ENCODE measurements around the gene DDX42. TPM values are rescaled to one million over a fixed set of nuclear protein-coding genes. Genes with fewer than 3 reads are reported as not detected.

DDX42 gene
- total and polyA plus RNA-seq, 2 experiments from 2014 or later = 37.2 to 52.6 TPM

DNA sequence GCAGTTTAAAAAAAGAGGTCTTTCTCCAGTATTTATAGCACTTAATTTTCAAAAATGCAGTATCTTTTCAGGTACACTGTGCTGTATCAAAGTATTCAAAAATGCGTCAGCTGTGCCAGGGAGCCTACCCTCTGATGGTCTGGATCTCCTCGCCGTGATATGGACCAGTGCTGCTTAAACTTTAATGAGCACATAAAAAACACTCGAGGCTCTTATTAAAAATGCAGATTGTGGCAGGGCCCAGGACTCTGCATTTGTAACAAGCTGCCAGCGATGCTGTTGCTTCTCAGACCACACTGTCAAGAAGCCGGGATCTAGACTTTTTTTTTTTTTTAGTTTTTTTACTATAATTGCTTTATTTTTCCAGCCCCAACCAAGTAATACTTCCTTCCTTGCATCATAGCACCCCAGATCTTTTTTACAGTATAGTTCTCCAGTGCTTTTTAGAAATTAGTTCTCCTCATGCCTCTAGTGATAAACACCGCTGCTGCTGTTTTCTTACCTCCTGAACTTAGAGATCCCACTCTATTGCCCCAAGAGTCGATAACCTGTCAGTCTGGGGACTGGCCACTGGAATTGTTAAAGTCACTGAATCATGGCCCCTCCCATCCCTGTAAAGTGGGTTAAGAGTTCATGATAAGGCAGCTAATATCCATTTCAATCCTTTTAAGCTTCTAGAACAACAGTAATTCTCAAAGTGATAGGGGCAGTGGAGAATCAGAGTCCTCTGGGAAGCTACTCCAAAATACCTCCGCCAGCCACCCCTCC lies 70.1 kb downstream of the DDX42 start:
- peaks cover 25% of the 10 kb centered on the region for H3F3A ChIP-seq (ENCODE audit: insufficient read depth)
- in situ Hi-C loops (cut with MboI) = no loop called here
- no peaks in the 10 kb centered on the region for H3K9me2 ChIP-seq (ENCODE audit: insufficient read depth)
- H3K9me3 ChIP-seq (ENCODE audit: low read depth) = no peaks in the 10 kb centered on the region
- H3K79me2 ChIP-seq (ENCODE audit: insufficient read depth) = peaks cover 31% of the 10 kb centered on the region
- peak overlapping the region; percentile 81 for H3K4me2 ChIP-seq (ENCODE audit: unreplicated experiment)
- H3K4me3 ChIP-seq = peak overlapping the region; percentile 80
- peak overlapping the region; percentile 81 for H3K27ac ChIP-seq
- H2AFZ ChIP-seq = peak overlapping the region; percentile 86
- H4K20me1 ChIP-seq (ENCODE audit: insufficient read depth) = no peaks in the 10 kb centered on the region
- TF ChIP-seq EZH2phosphoT487 (IDR thresholded peaks at IDR 0.05; ENCODE audit: insufficient read depth, low read depth) (no peak), EZH2 (IDR thresholded peaks at IDR 0.05; ENCODE audit: insufficient read depth, poor library complexity, severe bottlenecking) (no peak)
- DNase-seq = no peak
- H3K27me3 ChIP-seq (replicated peaks; ENCODE audit: insufficient read depth) = no peaks in the 10 kb centered on the region
- WGBS, 2 experiments (ENCODE audit: low coverage in 1 of 2, low lambda C conversion rate in 2 of 2, missing lambda C conversion rate in 2 of 2) = 42 to 46% methylated on average over 9 of the region's 9 CpGs
- peaks cover 32% of the 10 kb centered on the region for H3K4me1 ChIP-seq (ENCODE audit: insufficient read depth)
- no peaks in the 10 kb centered on the region for H3K36me3 ChIP-seq (ENCODE audit: low read depth)
- H3K9ac ChIP-seq = peak overlapping the region; percentile 77

GRCh38 chr17:63845509-63845908 lies 71.5 kb downstream of the DDX42 start:
- TF ChIP-seq EZH2 (IDR thresholded peaks at IDR 0.05; ENCODE audit: insufficient read depth, poor library complexity, severe bottlenecking) (no peak), EZH2phosphoT487 (IDR thresholded peaks at IDR 0.05; ENCODE audit: insufficient read depth, low read depth) (no peak)
- Histone ChIP-seq H3K9ac (no peak overlapping the region), H3K4me2 (ENCODE audit: unreplicated experiment) (no peak overlapping the region), H3K4me1 (ENCODE audit: insufficient read depth) (peaks cover 19% of the 10 kb centered on the region), H3K36me3 (ENCODE audit: low read depth) (no peaks in the 10 kb centered on the region), H3K4me3 (no peak overlapping the region), H3K27ac (no peak overlapping the region), H3K27me3 (replicated peaks; ENCODE audit: insufficient read depth) (no peaks in the 10 kb centered on the region), H3K9me2 (ENCODE audit: insufficient read depth) (no peaks in the 10 kb centered on the region), H3K79me2 (ENCODE audit: insufficient read depth) (peaks cover 17% of the 10 kb centered on the region), H3F3A (ENCODE audit: insufficient read depth) (peaks cover 19% of the 10 kb centered on the region; the same call in 1 of the 2 replicates), H3K9me3 (ENCODE audit: low read depth) (no peaks in the 10 kb centered on the region), H4K20me1 (ENCODE audit: insufficient read depth) (no peaks in the 10 kb centered on the region), H2AFZ (no peak overlapping the region)
- DNase-seq = no peak
- WGBS, 2 experiments (ENCODE audit: low coverage in 1 of 2, low lambda C conversion rate in 2 of 2, missing lambda C conversion rate in 2 of 2) = 55 to 59% methylated on average over 1 of the region's 1 CpG
- in situ Hi-C loops (cut with MboI) = no loop called here

- no peak overlapping the region for H3K4me2 ChIP-seq (ENCODE audit: unreplicated experiment)
- no peaks in the 10 kb centered on the region for H4K20me1 ChIP-seq (ENCODE audit: insufficient read depth)
- no peaks in the 10 kb centered on the region for H3K9me2 ChIP-seq (ENCODE audit: insufficient read depth)
- H3K79me2 ChIP-seq (ENCODE audit: insufficient read depth) = no peaks in the 10 kb centered on the region
- no peak overlapping the region for H3K9ac ChIP-seq
- DNase-seq = no peak
- no peaks in the 10 kb centered on the region for H3K36me3 ChIP-seq (ENCODE audit: low read depth)
- no peaks in the 10 kb centered on the region for H3K27me3 ChIP-seq (replicated peaks; ENCODE audit: insufficient read depth)
- no peak overlapping the region for H2AFZ ChIP-seq
- 75 to 83% methylated on average over 3 of the region's 3 CpGs for WGBS, 2 experiments (ENCODE audit: low coverage in 1 of 2, low lambda C conversion rate in 2 of 2, missing lambda C conversion rate in 2 of 2)
- H3K4me1 ChIP-seq (ENCODE audit: insufficient read depth) = peaks cover 11% of the 10 kb centered on the region
- H3K27ac ChIP-seq = no peak overlapping the region
- TF ChIP-seq EZH2phosphoT487 (IDR thresholded peaks at IDR 0.05; ENCODE audit: insufficient read depth, low read depth) (no peak), EZH2 (IDR thresholded peaks at IDR 0.05; ENCODE audit: insufficient read depth, poor library complexity, severe bottlenecking) (no peak)
- in situ Hi-C loops (cut with MboI) = no loop called here
- no peaks in the 10 kb centered on the region for H3K9me3 ChIP-seq (ENCODE audit: low read depth)
- H3F3A ChIP-seq (ENCODE audit: insufficient read depth) = peaks cover 11% of the 10 kb centered on the region; the same call in 1 of the 2 replicates
- no peak overlapping the region for H3K4me3 ChIP-seq
Measured at GRCh38 chr17:63847525-63848249, 73.7 kb downstream of the DDX42 start.

DNA sequence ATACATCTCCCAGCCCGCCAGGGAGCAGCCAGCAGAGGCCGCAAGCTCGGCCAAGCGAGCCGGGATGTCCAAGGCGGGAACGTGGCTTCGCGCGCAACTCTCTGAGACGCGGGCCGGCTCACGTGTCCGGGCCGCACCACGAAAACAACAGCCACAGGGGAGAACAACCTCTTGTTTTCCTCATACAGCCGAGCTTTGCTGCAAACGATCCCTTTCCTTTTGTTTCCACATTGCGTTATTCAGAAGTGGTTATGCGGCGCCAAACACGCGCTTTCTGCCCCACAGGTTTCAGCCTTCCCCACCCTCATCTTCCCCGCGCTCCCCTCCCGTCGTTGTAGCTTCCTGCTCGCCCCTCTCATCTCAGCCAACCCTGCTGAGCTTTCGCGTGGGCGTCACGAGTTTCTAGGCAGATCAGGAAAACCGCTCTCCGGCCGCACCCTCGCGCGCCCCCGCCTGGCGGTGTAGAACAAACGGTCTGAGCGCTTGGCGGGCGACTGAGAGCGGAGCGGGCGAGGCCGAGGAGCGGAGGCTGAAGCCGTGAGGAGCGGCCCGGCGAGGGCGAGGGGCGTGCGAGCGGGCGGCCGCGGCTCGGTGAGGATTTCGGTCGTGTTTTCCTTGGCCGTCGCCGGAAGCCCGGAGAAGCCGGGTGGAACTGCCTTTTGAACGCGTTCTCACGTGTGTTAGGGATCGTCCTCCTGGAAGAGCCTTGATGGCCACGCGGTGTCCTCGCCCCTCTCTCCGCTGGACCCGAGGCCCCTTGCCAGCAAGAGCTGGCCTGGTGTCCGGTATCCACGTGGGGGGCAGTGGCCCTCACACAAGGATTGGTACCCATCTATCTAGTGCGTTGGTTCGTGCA lies 75.1 kb downstream of the DDX42 start:
- no peaks in the 10 kb centered on the region for H3K79me2 ChIP-seq (ENCODE audit: insufficient read depth)
- in situ Hi-C loops (cut with MboI) = no loop called here
- H4K20me1 ChIP-seq (ENCODE audit: insufficient read depth) = no peaks in the 10 kb centered on the region
- TF ChIP-seq EZH2 (IDR thresholded peaks at IDR 0.05; ENCODE audit: insufficient read depth, poor library complexity, severe bottlenecking) = no peak
- no peak for TF ChIP-seq EZH2phosphoT487 (IDR thresholded peaks at IDR 0.05; ENCODE audit: insufficient read depth, low read depth)
- peak overlapping the region; percentile 56 for H3K4me2 ChIP-seq (ENCODE audit: unreplicated experiment)
- peaks cover 6% of the 10 kb centered on the region; the same call in 1 of the 2 replicates for H3K4me1 ChIP-seq (ENCODE audit: insufficient read depth)
- H3F3A ChIP-seq (ENCODE audit: insufficient read depth) = 0 out of 2 replicates have a peak, but pooled peaks cover 3% of the 10 kb centered on the region
- WGBS, 2 experiments (ENCODE audit: low coverage in 1 of 2, low lambda C conversion rate in 2 of 2, missing lambda C conversion rate in 2 of 2) = 10% methylated on average over 81 to 82 of the region's 82 CpGs
- no peaks in the 10 kb centered on the region; the same call in 1 of the 2 replicates for H3K27me3 ChIP-seq (replicated peaks; ENCODE audit: insufficient read depth)
- no peaks in the 10 kb centered on the region for H3K9me3 ChIP-seq (ENCODE audit: low read depth)
- no peaks in the 10 kb centered on the region for H3K9me2 ChIP-seq (ENCODE audit: insufficient read depth)
- no peak overlapping the region for H3K27ac ChIP-seq
- H3K4me3 ChIP-seq = peak overlapping the region; percentile 64
- no peaks in the 10 kb centered on the region for H3K36me3 ChIP-seq (ENCODE audit: low read depth)
- peak overlapping the region; percentile 74 for H3K9ac ChIP-seq
- peak; percentile 97 for DNase-seq
- H2AFZ ChIP-seq = peak overlapping the region; percentile 92

Measured in GM23248 (cell line).